GM13977 (cell line): ENCODE results near the gene ACTN4.

Experiments used
- DNase-seq: peaks from one replicate; pipeline ENCODE4 v3.0.0; 2012; ENCODE audit warnings: low spot score
- CTCF ChIP-seq: IDR thresholded peaks from 2 replicates; pipeline ENCODE4 v1.5.1; 2012; ENCODE audit warnings: mild to moderate bottlenecking, control low read depth; ENCODE audit not compliant: insufficient read depth; ENCODE audit errors: extremely low read depth, missing control alignments
- in situ Hi-C: fragments of 300-500 bp; cut with MboI; formaldehyde crosslinking; loops from one replicate; pipeline ENCODE4 v1.12.0; 2022; ENCODE audit warnings: low sequenced_read_pairs, low pct_unique_long_range_greater_than_20kb, mixed read lengths, inconsistent platforms; ENCODE audit not compliant: unreplicated experiment

Gene ACTN4

GRCh38 chr19:38678891-38679494 is 31.5 kb downstream of the ACTN4 start:
- TF ChIP-seq CTCF: no peak
- no peak for DNase-seq
- in situ Hi-C loops: no loop called here

GRCh38 chr19:38679839-38680238 is 32.4 kb downstream of the ACTN4 start:
- DNase-seq: no peak
- no peak for TF ChIP-seq CTCF
- in situ Hi-C loops: no loop called here

GRCh38 chr19:38682195-38682867 is 34.9 kb downstream of the ACTN4 start:
- TF ChIP-seq CTCF: no peak
- in situ Hi-C loops: no loop called here

GRCh38 chr19:38682872-38683392 is 35.5 kb downstream of the ACTN4 start:
- TF ChIP-seq CTCF: no peak
- no peak for DNase-seq
- in situ Hi-C loops: no loop called here

More at GRCh38 chr19:38682195-38682867, 34.9 kb downstream of the ACTN4 start:
- DNase-seq: no peak

GRCh38 chr19:38683393-38684077 is 36.1 kb downstream of the ACTN4 start:
- in situ Hi-C loops: no loop called here
- DNase-seq: no peak
- no peak for TF ChIP-seq CTCF

GRCh38 chr19:38684078-38684861 is 36.8 kb downstream of the ACTN4 start:
- in situ Hi-C loops: no loop called here
- no peak for DNase-seq

More at GRCh38 chr19:38684078-38684861, 36.8 kb downstream of the ACTN4 start:
- TF ChIP-seq CTCF: no peak
